ENCODE data around the gene KCNMB3.

Gene KCNMB3

DNA sequence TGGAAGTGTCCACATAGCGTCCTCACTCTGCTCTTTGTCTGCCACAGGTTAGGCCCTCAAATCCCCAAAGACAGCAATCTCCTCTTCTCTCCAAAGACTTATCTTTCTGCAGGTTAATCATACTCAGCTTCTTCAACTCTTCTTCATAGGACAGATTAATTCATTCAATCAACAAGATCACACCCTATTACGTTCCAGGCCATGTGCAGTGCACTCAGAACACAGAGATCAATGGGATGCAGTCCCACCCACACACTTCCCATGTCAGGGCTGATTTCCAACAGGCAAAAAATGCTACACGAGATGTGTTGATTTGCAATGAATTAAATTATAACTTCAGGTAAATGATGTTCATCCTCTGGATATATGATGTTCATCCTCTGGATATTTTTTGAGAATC is 38.4 kb upstream of the KCNMB3 start:
- no peak for TF ChIP-seq POLR2AphosphoS5 (IDR thresholded peaks at IDR 0.05; ENCODE audit: low read depth, low read length)
- TF ChIP-seq SIN3A (IDR thresholded peaks at IDR 0.05; ENCODE audit: borderline replicate concordance, insufficient read depth, low read length) = no peak
- no peak for TF ChIP-seq TAF1 (IDR thresholded peaks at IDR 0.05; ENCODE audit: borderline replicate concordance, insufficient read depth, low read length)
- TF ChIP-seq, protein P1, sequence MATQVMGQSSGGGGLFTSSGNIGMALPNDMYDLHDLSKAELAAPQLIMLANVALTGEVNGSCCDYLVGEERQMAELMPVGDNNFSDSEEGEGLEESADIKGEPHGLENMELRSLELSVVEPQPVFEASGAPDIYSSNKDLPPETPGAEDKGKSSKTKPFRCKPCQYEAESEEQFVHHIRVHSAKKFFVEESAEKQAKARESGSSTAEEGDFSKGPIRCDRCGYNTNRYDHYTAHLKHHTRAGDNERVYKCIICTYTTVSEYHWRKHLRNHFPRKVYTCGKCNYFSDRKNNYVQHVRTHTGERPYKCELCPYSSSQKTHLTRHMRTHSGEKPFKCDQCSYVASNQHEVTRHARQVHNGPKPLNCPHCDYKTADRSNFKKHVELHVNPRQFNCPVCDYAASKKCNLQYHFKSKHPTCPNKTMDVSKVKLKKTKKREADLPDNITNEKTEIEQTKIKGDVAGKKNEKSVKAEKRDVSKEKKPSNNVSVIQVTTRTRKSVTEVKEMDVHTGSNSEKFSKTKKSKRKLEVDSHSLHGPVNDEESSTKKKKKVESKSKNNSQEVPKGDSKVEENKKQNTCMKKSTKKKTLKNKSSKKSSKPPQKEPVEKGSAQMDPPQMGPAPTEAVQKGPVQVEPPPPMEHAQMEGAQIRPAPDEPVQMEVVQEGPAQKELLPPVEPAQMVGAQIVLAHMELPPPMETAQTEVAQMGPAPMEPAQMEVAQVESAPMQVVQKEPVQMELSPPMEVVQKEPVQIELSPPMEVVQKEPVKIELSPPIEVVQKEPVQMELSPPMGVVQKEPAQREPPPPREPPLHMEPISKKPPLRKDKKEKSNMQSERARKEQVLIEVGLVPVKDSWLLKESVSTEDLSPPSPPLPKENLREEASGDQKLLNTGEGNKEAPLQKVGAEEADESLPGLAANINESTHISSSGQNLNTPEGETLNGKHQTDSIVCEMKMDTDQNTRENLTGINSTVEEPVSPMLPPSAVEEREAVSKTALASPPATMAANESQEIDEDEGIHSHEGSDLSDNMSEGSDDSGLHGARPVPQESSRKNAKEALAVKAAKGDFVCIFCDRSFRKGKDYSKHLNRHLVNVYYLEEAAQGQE (IDR thresholded peaks at IDR 0.05; ENCODE audit: insufficient read depth in 1 of 2, low read depth in 2 of 2, low read length in 2 of 2) = no peak
- TF ChIP-seq FOXP2 (optimal IDR thresholded peaks at IDR 0.05; ENCODE audit: borderline replicate concordance, extremely low read depth, extremely low read length, insufficient read depth) = no peak

DNA sequence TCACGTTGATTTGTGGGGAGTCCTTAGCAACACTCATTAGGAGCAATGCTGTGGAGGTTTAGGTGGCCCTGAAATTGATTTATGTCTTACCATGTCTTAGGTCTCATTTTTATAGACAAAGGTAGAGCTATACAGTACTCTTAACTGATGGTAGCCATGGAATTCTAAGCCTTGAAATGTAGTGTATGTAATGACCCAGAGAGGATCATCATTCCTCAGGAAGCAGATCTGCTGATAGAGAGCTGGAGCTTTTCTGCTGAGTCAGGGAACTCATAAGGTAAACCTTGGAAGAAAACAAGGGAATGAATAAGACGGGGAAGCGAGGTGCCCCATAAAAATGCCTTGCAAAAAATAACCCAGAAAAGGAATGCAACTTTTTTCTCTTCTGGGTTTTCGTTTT is 37.9 kb upstream of the KCNMB3 start:
- TF ChIP-seq SIN3A (IDR thresholded peaks at IDR 0.05; ENCODE audit: borderline replicate concordance, insufficient read depth, low read length) (no peak), FOXP2 (optimal IDR thresholded peaks at IDR 0.05; ENCODE audit: borderline replicate concordance, extremely low read depth, extremely low read length, insufficient read depth) (no peak), POLR2AphosphoS5 (IDR thresholded peaks at IDR 0.05; ENCODE audit: low read depth, low read length) (no peak), TAF1 (IDR thresholded peaks at IDR 0.05; ENCODE audit: borderline replicate concordance, insufficient read depth, low read length) (no peak)
- TF ChIP-seq, protein P1 (IDR thresholded peaks at IDR 0.05; ENCODE audit: insufficient read depth in 1 of 2, low read depth in 2 of 2, low read length in 2 of 2) = no peak

DNA sequence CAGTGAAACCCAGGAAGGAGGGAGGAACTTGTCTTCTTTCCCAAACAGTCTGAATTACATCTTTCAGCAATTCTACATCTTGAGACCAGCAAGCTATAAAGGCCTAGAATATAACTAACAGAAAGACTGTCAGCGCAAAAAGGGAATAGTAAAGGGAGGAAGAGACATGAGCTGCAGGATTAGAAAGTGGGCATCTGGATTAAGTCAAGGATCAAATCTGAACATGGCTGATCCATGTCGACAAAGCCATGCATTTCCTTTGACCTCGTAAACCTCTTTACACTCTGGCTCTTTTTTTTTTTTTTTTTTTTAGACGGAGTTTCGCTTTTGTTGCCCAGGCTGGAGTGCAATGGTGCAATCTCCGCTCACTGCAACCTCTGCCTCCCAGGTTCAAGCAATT is 35.4 kb upstream of the KCNMB3 start:
- TF ChIP-seq FOXP2 (optimal IDR thresholded peaks at IDR 0.05; ENCODE audit: borderline replicate concordance, extremely low read depth, extremely low read length, insufficient read depth) (no peak), SIN3A (IDR thresholded peaks at IDR 0.05; ENCODE audit: borderline replicate concordance, insufficient read depth, low read length) (no peak), TAF1 (IDR thresholded peaks at IDR 0.05; ENCODE audit: borderline replicate concordance, insufficient read depth, low read length) (no peak), POLR2AphosphoS5 (IDR thresholded peaks at IDR 0.05; ENCODE audit: low read depth, low read length) (no peak)
- TF ChIP-seq, protein P1 (IDR thresholded peaks at IDR 0.05; ENCODE audit: insufficient read depth in 1 of 2, low read depth in 2 of 2, low read length in 2 of 2) = no peak

DNA sequence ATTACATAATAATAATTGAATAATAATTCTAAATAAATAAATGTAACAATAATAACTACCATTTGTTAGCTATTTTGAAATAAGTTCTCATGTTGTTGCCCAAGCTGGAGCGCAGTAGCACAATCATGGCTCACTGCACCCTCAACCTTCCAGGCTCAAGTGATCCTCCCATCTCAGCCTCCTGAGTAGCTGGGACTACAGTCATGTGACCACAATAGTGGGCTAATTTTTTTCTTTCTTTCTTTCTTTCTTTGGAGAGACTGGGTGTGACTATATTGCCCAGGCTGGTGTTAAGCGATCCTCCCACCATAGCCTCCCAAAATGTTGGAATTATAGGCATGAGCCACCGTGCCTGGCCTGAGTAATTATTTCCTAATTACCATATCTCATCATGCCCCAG is 30.9 kb upstream of the KCNMB3 start:
- TF ChIP-seq TAF1 (IDR thresholded peaks at IDR 0.05; ENCODE audit: borderline replicate concordance, insufficient read depth, low read length) (no peak), POLR2AphosphoS5 (IDR thresholded peaks at IDR 0.05; ENCODE audit: low read depth, low read length) (no peak), SIN3A (IDR thresholded peaks at IDR 0.05; ENCODE audit: borderline replicate concordance, insufficient read depth, low read length) (no peak), FOXP2 (optimal IDR thresholded peaks at IDR 0.05; ENCODE audit: borderline replicate concordance, extremely low read depth, extremely low read length, insufficient read depth) (no peak)
- TF ChIP-seq, protein P1 (IDR thresholded peaks at IDR 0.05; ENCODE audit: insufficient read depth in 1 of 2, low read depth in 2 of 2, low read length in 2 of 2) = no peak

DNA sequence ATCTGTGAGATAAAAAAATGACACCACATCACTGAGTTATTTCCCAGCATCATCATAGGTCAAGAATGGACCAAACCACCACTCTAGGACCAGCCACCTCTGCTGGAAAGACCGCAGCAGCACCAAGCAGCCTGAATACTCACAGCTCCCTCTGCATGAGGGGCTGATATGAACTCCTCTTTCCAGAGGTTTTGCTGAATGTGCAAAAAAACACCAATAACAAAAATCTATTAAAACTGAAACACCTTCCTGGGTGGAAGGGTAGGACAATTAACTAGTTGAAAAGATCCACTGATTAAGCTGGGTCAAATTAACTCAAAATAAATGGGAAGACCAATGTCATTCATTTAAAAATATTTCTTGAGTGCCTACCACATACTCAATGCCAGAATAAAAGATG is 28.9 kb upstream of the KCNMB3 start:
- no peak for TF ChIP-seq POLR2AphosphoS5 (IDR thresholded peaks at IDR 0.05; ENCODE audit: low read depth, low read length)
- TF ChIP-seq, protein P1 (IDR thresholded peaks at IDR 0.05; ENCODE audit: insufficient read depth in 1 of 2, low read depth in 2 of 2, low read length in 2 of 2) = no peak
- TF ChIP-seq SIN3A (IDR thresholded peaks at IDR 0.05; ENCODE audit: borderline replicate concordance, insufficient read depth, low read length) = no peak
- no peak for TF ChIP-seq FOXP2 (optimal IDR thresholded peaks at IDR 0.05; ENCODE audit: borderline replicate concordance, extremely low read depth, extremely low read length, insufficient read depth)
- TF ChIP-seq TAF1 (IDR thresholded peaks at IDR 0.05; ENCODE audit: borderline replicate concordance, insufficient read depth, low read length) = no peak

Data from PFSK-1 (cell line).